Measurements from ENCODE around the gene LGALS9.

DNA sequence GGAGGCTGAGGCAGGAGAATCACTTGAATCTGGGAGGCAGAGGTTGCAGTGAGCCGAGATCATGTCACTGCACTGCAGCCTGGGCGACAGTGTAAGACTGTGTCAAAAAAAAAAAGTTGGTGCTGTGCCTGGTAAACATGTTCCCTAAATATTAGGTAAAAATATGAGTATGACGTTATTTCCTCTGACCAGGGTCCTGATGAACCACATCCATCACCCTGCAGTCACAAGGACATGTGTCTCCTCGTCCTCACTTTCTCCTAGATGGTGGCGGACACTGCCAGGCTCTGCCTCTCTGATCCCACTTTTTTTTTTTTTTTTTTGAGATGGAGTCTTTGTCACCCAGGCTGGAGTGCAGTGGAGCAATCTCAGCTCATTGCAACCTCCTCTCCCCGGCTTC is 28.7 kb downstream of the LGALS9 start:
- TF ChIP-seq, protein P1, sequence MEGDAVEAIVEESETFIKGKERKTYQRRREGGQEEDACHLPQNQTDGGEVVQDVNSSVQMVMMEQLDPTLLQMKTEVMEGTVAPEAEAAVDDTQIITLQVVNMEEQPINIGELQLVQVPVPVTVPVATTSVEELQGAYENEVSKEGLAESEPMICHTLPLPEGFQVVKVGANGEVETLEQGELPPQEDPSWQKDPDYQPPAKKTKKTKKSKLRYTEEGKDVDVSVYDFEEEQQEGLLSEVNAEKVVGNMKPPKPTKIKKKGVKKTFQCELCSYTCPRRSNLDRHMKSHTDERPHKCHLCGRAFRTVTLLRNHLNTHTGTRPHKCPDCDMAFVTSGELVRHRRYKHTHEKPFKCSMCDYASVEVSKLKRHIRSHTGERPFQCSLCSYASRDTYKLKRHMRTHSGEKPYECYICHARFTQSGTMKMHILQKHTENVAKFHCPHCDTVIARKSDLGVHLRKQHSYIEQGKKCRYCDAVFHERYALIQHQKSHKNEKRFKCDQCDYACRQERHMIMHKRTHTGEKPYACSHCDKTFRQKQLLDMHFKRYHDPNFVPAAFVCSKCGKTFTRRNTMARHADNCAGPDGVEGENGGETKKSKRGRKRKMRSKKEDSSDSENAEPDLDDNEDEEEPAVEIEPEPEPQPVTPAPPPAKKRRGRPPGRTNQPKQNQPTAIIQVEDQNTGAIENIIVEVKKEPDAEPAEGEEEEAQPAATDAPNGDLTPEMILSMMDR (IDR thresholded peaks at IDR 0.05; ENCODE audit: poor library complexity): no peak
- TF ChIP-seq EZH2 (IDR thresholded peaks at IDR 0.05; ENCODE audit: borderline replicate concordance): no peak
